ENCODE measurements around the gene SMYD3. TPM values are rescaled to one million over a fixed set of nuclear protein-coding genes. Genes with fewer than 3 reads are reported as not detected.

The SMYD3 gene
- total and polyA plus RNA-seq, 9 of the 15 experiments (the other 6 are each of a cell fraction or from before 2014, with no cell fraction given) = 128 to 440 (median 197) TPM

DNA sequence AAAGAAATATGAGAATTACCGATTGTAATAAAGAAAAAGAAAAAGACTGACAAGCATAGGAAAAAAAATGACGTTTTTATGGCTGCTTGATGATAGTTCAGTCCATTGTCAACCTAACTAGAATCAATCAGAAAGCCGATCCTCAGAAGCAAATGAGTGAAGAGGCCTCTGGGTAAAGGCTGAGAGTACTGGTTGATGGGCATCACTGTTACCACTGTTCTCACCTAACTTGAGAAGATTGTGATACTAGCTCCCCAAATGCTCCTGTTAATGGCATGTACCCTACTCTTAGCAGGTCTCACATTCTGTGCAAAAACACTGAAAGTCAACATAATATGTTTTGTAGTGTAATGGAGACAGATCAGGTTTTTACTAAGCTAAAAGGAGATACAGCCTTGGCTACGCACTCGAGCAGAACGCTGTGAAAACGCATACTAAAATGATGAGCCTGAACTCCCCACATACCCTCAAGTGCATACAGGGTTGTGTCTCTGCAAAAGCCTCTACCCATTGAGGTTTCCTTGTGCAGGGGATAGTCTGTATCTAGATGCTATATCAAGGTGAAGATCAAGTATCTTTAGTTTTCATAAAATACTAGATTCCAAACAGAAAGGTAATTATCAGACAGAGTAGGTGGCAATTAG is 554.6 kb downstream of the SMYD3 start:
- intact Hi-C loops (cut with micrococcal nuclease) (no loop called here), in situ Hi-C loops (cut with MboI) (no loop called here)
- no peaks in the 10 kb centered on the region for H3K27me3 ChIP-seq (ENCODE audit: control insufficient read depth in 2 of 2, insufficient read depth in 2 of 2, low read length in 2 of 2)
- H3K4me1 ChIP-seq (replicated peaks in 1 of 2; ENCODE audit: control insufficient read depth in 2 of 2, insufficient read depth in 2 of 2, low read length in 2 of 2) = peaks cover 18 to 28% of the 10 kb centered on the region in 2 experiments
- H3K9me3 ChIP-seq (replicated peaks; ENCODE audit: control insufficient read depth, insufficient read depth, low read depth, low read length) = no peaks in the 10 kb centered on the region
- H4K20me1 ChIP-seq (replicated peaks; ENCODE audit: control insufficient read depth, insufficient read depth, low read length) = peaks cover 2% of the 10 kb centered on the region
- H3K9ac ChIP-seq (ENCODE audit: insufficient read depth in 1 of 2, low read depth in 2 of 2, low read length in 2 of 2) = no peak overlapping the region
- ATAC-seq (no peak), FAIRE-seq (no peak), DNase-seq (ENCODE audit: extremely low read depth in 1 of 4, low spot score in 3 of 4) (no peak)
- no peak overlapping the region for H3K4me2 ChIP-seq (ENCODE audit: insufficient read depth, low read length)
- no TSS peak for BruUV-seq (replicated peaks)
- H3K9me1 ChIP-seq (ENCODE audit: control insufficient read depth, insufficient read depth, low read length) = peaks cover 3% of the 10 kb centered on the region
- H3K36me3 ChIP-seq (ENCODE audit: control insufficient read depth, insufficient read depth, low read length) = peaks cover 50% of the 10 kb centered on the region
- H3K79me2 ChIP-seq (ENCODE audit: control insufficient read depth, insufficient read depth, low read length) = peaks cover 87% of the 10 kb centered on the region
- ChIA-PET CTCF (ENCODE audit: low intra/inter-chr PET ratio) (no interaction called here), POLR2A (interaction anchor here (1.1 kb wide), 1 partner anchor 439 kb away, joined by 3 read pairs; no protein-coding TSS in a partner anchor)
- no peak overlapping the region for H2AFZ ChIP-seq (ENCODE audit: low read depth, low read length)
- no peak overlapping the region for H3K4me3 ChIP-seq
- 87% methylated on average over 7 of the region's 7 CpGs for WGBS (ENCODE audit: insufficient coverage, low coverage, missing lambda C conversion rate)
- no peak overlapping the region for H3K27ac ChIP-seq (ENCODE audit: extremely low read depth, low read depth, low read length)
- TF ChIP-seq, protein P1, sequence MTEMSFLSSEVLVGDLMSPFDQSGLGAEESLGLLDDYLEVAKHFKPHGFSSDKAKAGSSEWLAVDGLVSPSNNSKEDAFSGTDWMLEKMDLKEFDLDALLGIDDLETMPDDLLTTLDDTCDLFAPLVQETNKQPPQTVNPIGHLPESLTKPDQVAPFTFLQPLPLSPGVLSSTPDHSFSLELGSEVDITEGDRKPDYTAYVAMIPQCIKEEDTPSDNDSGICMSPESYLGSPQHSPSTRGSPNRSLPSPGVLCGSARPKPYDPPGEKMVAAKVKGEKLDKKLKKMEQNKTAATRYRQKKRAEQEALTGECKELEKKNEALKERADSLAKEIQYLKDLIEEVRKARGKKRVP (CRISPR knock-in tag; IDR thresholded peaks at IDR 0.05) = no peak
- TF ChIP-seq, protein P2, sequence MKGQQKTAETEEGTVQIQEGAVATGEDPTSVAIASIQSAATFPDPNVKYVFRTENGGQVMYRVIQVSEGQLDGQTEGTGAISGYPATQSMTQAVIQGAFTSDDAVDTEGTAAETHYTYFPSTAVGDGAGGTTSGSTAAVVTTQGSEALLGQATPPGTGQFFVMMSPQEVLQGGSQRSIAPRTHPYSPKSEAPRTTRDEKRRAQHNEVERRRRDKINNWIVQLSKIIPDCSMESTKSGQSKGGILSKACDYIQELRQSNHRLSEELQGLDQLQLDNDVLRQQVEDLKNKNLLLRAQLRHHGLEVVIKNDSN (CRISPR knock-in tag; IDR thresholded peaks at IDR 0.05) = no peak
- TF ChIP-seq MAZ (CRISPR knock-in tag; conservative IDR thresholded peaks at IDR 0.05 in 1 of 2, IDR thresholded peaks at IDR 0.05 in 1 of 2) = no peak
- no peak for TF ChIP-seq YBX1 (IDR thresholded peaks at IDR 0.05)
- no peak for TF ChIP-seq ZNF75A (CRISPR knock-in tag; IDR thresholded peaks at IDR 0.05)
- TF ChIP-seq ZNF764 (CRISPR knock-in tag; IDR thresholded peaks at IDR 0.05; ENCODE audit: low read depth) = no peak
- TF ChIP-seq TGIF2 (CRISPR knock-in tag; IDR thresholded peaks at IDR 0.05) = no peak
- TF ChIP-seq, protein P3, sequence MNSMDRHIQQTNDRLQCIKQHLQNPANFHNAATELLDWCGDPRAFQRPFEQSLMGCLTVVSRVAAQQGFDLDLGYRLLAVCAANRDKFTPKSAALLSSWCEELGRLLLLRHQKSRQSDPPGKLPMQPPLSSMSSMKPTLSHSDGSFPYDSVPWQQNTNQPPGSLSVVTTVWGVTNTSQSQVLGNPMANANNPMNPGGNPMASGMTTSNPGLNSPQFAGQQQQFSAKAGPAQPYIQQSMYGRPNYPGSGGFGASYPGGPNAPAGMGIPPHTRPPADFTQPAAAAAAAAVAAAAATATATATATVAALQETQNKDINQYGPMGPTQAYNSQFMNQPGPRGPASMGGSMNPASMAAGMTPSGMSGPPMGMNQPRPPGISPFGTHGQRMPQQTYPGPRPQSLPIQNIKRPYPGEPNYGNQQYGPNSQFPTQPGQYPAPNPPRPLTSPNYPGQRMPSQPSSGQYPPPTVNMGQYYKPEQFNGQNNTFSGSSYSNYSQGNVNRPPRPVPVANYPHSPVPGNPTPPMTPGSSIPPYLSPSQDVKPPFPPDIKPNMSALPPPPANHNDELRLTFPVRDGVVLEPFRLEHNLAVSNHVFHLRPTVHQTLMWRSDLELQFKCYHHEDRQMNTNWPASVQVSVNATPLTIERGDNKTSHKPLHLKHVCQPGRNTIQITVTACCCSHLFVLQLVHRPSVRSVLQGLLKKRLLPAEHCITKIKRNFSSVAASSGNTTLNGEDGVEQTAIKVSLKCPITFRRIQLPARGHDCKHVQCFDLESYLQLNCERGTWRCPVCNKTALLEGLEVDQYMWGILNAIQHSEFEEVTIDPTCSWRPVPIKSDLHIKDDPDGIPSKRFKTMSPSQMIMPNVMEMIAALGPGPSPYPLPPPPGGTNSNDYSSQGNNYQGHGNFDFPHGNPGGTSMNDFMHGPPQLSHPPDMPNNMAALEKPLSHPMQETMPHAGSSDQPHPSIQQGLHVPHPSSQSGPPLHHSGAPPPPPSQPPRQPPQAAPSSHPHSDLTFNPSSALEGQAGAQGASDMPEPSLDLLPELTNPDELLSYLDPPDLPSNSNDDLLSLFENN (IDR thresholded peaks at IDR 0.05; ENCODE audit: low read depth in 2 of 2, low read length in 2 of 2) = no peak
- TF ChIP-seq, protein P4, sequence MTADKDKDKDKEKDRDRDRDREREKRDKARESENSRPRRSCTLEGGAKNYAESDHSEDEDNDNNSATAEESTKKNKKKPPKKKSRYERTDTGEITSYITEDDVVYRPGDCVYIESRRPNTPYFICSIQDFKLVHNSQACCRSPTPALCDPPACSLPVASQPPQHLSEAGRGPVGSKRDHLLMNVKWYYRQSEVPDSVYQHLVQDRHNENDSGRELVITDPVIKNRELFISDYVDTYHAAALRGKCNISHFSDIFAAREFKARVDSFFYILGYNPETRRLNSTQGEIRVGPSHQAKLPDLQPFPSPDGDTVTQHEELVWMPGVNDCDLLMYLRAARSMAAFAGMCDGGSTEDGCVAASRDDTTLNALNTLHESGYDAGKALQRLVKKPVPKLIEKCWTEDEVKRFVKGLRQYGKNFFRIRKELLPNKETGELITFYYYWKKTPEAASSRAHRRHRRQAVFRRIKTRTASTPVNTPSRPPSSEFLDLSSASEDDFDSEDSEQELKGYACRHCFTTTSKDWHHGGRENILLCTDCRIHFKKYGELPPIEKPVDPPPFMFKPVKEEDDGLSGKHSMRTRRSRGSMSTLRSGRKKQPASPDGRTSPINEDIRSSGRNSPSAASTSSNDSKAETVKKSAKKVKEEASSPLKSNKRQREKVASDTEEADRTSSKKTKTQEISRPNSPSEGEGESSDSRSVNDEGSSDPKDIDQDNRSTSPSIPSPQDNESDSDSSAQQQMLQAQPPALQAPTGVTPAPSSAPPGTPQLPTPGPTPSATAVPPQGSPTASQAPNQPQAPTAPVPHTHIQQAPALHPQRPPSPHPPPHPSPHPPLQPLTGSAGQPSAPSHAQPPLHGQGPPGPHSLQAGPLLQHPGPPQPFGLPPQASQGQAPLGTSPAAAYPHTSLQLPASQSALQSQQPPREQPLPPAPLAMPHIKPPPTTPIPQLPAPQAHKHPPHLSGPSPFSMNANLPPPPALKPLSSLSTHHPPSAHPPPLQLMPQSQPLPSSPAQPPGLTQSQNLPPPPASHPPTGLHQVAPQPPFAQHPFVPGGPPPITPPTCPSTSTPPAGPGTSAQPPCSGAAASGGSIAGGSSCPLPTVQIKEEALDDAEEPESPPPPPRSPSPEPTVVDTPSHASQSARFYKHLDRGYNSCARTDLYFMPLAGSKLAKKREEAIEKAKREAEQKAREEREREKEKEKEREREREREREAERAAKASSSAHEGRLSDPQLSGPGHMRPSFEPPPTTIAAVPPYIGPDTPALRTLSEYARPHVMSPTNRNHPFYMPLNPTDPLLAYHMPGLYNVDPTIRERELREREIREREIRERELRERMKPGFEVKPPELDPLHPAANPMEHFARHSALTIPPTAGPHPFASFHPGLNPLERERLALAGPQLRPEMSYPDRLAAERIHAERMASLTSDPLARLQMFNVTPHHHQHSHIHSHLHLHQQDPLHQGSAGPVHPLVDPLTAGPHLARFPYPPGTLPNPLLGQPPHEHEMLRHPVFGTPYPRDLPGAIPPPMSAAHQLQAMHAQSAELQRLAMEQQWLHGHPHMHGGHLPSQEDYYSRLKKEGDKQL (CRISPR knock-in tag; IDR thresholded peaks at IDR 0.05; ENCODE audit: borderline replicate concordance) = no peak
- TF ChIP-seq HDAC3 (IDR thresholded peaks at IDR 0.05; ENCODE audit: borderline replicate concordance, partially characterized antibody) = no peak

Measured in K562 (cell line).